ENCODE data around the gene TMEM141.
A peak's percentile ranks its signal among the peaks of the same experiment; 100 is the strongest.
"Not testable (repeated sequence)": the region's sequence is repeated elsewhere in the genome, so short reads cannot be mapped to it uniquely, and the experiment has no call there.

The TMEM141 gene

GRCh38 chr9:136755302-136756133 lies 35.6 kb upstream of the TMEM141 start:
- not testable (repeated sequence) for DNase-seq (ENCODE audit: low read depth in 2 of 2)

- DNase-seq (ENCODE audit: low read depth in 2 of 2), result no peak
Measured at GRCh38 chr9:136756134-136756438, 35.1 kb upstream of the TMEM141 start.

- DNase-seq (ENCODE audit: low read depth in 2 of 2), result no peak
Measured at GRCh38 chr9:136756836-136757235, 34.3 kb upstream of the TMEM141 start.

GRCh38 chr9:136757328-136757727 lies 33.8 kb upstream of the TMEM141 start:
- DNase-seq (ENCODE audit: low read depth in 2 of 2), result no peak

- no peak for DNase-seq (ENCODE audit: low read depth in 2 of 2)
Measured at GRCh38 chr9:136757751-136758140, 33.4 kb upstream of the TMEM141 start.

GRCh38 chr9:136759001-136759400 lies 32.1 kb upstream of the TMEM141 start:
- no peak for DNase-seq (ENCODE audit: low read depth in 2 of 2)

- no peak for DNase-seq (ENCODE audit: low read depth in 2 of 2)
Measured at GRCh38 chr9:136759436-136760325, 31.5 kb upstream of the TMEM141 start.

GRCh38 chr9:136760424-136760823 lies 30.7 kb upstream of the TMEM141 start:
- DNase-seq (ENCODE audit: low read depth in 2 of 2), result no peak

GRCh38 chr9:136760834-136761544 lies 30.2 kb upstream of the TMEM141 start:
- DNase-seq (ENCODE audit: low read depth in 2 of 2), result peak; percentile 10 to 11

GRCh38 chr9:136761545-136761981 lies 29.6 kb upstream of the TMEM141 start:
- no peak for DNase-seq (ENCODE audit: low read depth in 2 of 2)

- DNase-seq (ENCODE audit: low read depth in 2 of 2), result no peak
Measured at GRCh38 chr9:136762221-136762691, 28.9 kb upstream of the TMEM141 start.

- DNase-seq (ENCODE audit: low read depth in 2 of 2), result no peak
Measured at GRCh38 chr9:136762915-136763648, 28.1 kb upstream of the TMEM141 start.

GRCh38 chr9:136763649-136764035 lies 27.5 kb upstream of the TMEM141 start:
- no peak for DNase-seq (ENCODE audit: low read depth in 2 of 2)

- DNase-seq (ENCODE audit: low read depth in 2 of 2), result no peak
Measured at GRCh38 chr9:136764301-136764891, 26.7 kb upstream of the TMEM141 start, which contains the start of gene LCN15. LCN15 (minus strand) TSS chr9:136764518; CDS start chr9:136764488, 30 bp downstream.

- DNase-seq (ENCODE audit: low read depth in 2 of 2), result no peak
Measured at GRCh38 chr9:136765041-136765440, 26.1 kb upstream of the TMEM141 start.

- not testable (repeated sequence) for DNase-seq (ENCODE audit: low read depth in 2 of 2)
Measured at GRCh38 chr9:136765745-136766409, 25.3 kb upstream of the TMEM141 start.

GRCh38 chr9:136766410-136767120 lies 24.6 kb upstream of the TMEM141 start:
- DNase-seq (ENCODE audit: low read depth in 2 of 2), result not testable (repeated sequence)

- DNase-seq (ENCODE audit: low read depth in 2 of 2), result no peak
Measured at GRCh38 chr9:136769710-136770191, 21.4 kb upstream of the TMEM141 start.

GRCh38 chr9:136771907-136772415 lies 19.2 kb upstream of the TMEM141 start:
- no peak for DNase-seq (ENCODE audit: low read depth in 2 of 2)
